Smooth muscle cell (in vitro differentiated cells): ENCODE results near the gene STAB2. TPM values are rescaled to one million over a fixed set of nuclear protein-coding genes. Genes with fewer than 3 reads are reported as not detected.

ENCODE experiments used
- DNase-seq: peaks from one replicate; lab custom pipeline; 2025; ENCODE audit not compliant: unreplicated experiment; lab: John Stamatoyannopoulos, UW
- H2AFZ ChIP-seq: fragments of 200-600 bp; sonication (generic); 2 replicates; pipeline ENCODE4 v1.6.0; 2016; ENCODE audit warnings: antibody characterized with exemption, low read depth, mild to moderate bottlenecking
- H3F3A ChIP-seq: fragments of 200-600 bp; sonication (generic); 2 replicates; pipeline ENCODE4 v1.6.0; 2017; ENCODE audit warnings: antibody characterized with exemption, low read depth
- H3K27ac ChIP-seq: fragments of 200-600 bp; sonication (generic); 2 replicates; pipeline ENCODE4 v1.5.1; 2016; ENCODE audit warnings: low read depth, mild to moderate bottlenecking
- H3K27me3 ChIP-seq: fragments of 200-600 bp; sonication (generic); 2 replicates; pipeline ENCODE4 v1.6.1; 2016; ENCODE audit warnings: low read depth, mild to moderate bottlenecking
- H3K36me3 ChIP-seq: fragments of 200-600 bp; sonication (generic); 2 replicates; pipeline ENCODE4 v1.5.1; 2016; ENCODE audit warnings: low read depth
- H3K4me1 ChIP-seq: fragments of 200-600 bp; sonication (generic); 2 replicates; pipeline ENCODE4 v1.5.1; 2016; ENCODE audit warnings: low read depth
- H3K4me2 ChIP-seq: fragments of 200-600 bp; sonication (generic); 2 replicates; pipeline ENCODE4 v1.6.0; 2016; ENCODE audit warnings: mild to moderate bottlenecking
- H3K4me3 ChIP-seq: fragments of 200-600 bp; sonication (generic); 2 replicates; pipeline ENCODE4 v1.5.1; 2016; ENCODE audit warnings: mild to moderate bottlenecking
- H3K79me2 ChIP-seq: fragments of 200-600 bp; sonication (generic); 2 replicates; pipeline ENCODE4 v1.6.0; 2016; ENCODE audit warnings: low read depth, mild to moderate bottlenecking
- H3K9ac ChIP-seq: fragments of 200-600 bp; sonication (generic); 2 replicates; pipeline ENCODE4 v1.6.0; 2016; ENCODE audit warnings: low read depth
- H3K9me3 ChIP-seq: fragments of 200-600 bp; sonication (generic); replicated peaks from 2 replicates; pipeline ENCODE4 v1.5.1; 2016; ENCODE audit warnings: low read depth
- H4K20me1 ChIP-seq: fragments of 200-600 bp; sonication (generic); 2 replicates; pipeline ENCODE4 v1.6.0; 2016; ENCODE audit warnings: low read depth
- CTCF ChIP-seq: fragments of 200-600 bp; sonication (generic); IDR thresholded peaks from 2 replicates; pipeline ENCODE4 v1.5.1; 2017; ENCODE audit warnings: borderline replicate concordance, mild to moderate bottlenecking, antibody characterized with exemption; ENCODE audit not compliant: insufficient read depth, poor library complexity, severe bottlenecking
- WGBS: methylation state at CpG from one replicate; pipeline ENCODE4 v1.1.7; 2016; ENCODE audit warnings: low lambda C conversion rate; 5-methylcytosine and 5-hydroxymethylcytosine counted together
- polyA plus RNA-seq: library from polyadenylated mRNA; unstranded; fragments of >200 nt; fragmentation: Nextera tagmentation; extraction: Ambion mirVana; gene quantifications from 2 replicates; pipeline ENCODE4 v1.2.1, GENCODE V29; 2016
- total RNA-seq: library from RNA; depleted of rRNA; stranded (reverse); fragments of >200 nt; gene quantifications from 2 replicates; pipeline ENCODE4 v1.2.3, GENCODE V29; 2014

The STAB2 gene
- total and polyA plus RNA-seq, 2 experiments from 2014 or later = not detected

GRCh38 chr12:103569278-103569677 lies 17.8 kb upstream of the STAB2 start:
- H3K79me2 ChIP-seq = no peaks in the 10 kb centered on the region
- no peaks in the 10 kb centered on the region for H4K20me1 ChIP-seq
- DNase-seq = no peak
- WGBS = 98% methylated on average over 1 of the region's 1 CpG
- H3K36me3 ChIP-seq = no peaks in the 10 kb centered on the region
- no peak overlapping the region for H3K4me3 ChIP-seq
- H3K27me3 ChIP-seq = peaks cover 7% of the 10 kb centered on the region
- no peak for TF ChIP-seq CTCF
- H3K4me2 ChIP-seq = no peak overlapping the region
- H3K9me3 ChIP-seq = no peaks in the 10 kb centered on the region
- H3K4me1 ChIP-seq = peaks cover 12% of the 10 kb centered on the region
- H3F3A ChIP-seq = no peaks in the 10 kb centered on the region
- H3K27ac ChIP-seq = no peak overlapping the region
- no peak overlapping the region for H3K9ac ChIP-seq
- no peak overlapping the region for H2AFZ ChIP-seq

- Histone ChIP-seq H2AFZ (peak overlapping the region; percentile 77), H4K20me1 (no peaks in the 10 kb centered on the region), H3K79me2 (no peaks in the 10 kb centered on the region), H3K27me3 (peaks cover 15% of the 10 kb centered on the region), H3K27ac (no peak overlapping the region), H3K4me3 (peak overlapping the region; percentile 34), H3K4me2 (peak overlapping the region; percentile 85), H3K4me1 (peaks cover 12% of the 10 kb centered on the region), H3F3A (no peaks in the 10 kb centered on the region), H3K9me3 (no peaks in the 10 kb centered on the region), H3K9ac (no peak overlapping the region), H3K36me3 (no peaks in the 10 kb centered on the region)
- WGBS = 4% methylated on average over 18 of the region's 18 CpGs
- DNase-seq = no peak
- TF ChIP-seq CTCF = no peak
Measured at GRCh38 chr12:103571286-103571685, 15.8 kb upstream of the STAB2 start.

GRCh38 chr12:103572312-103573045 lies 14.6 kb upstream of the STAB2 start:
- H2AFZ ChIP-seq = no peak overlapping the region
- peaks cover 17% of the 10 kb centered on the region for H3K27me3 ChIP-seq
- TF ChIP-seq CTCF = no peak
- H3K9ac ChIP-seq = no peak overlapping the region
- H4K20me1 ChIP-seq = no peaks in the 10 kb centered on the region
- H3K9me3 ChIP-seq = no peaks in the 10 kb centered on the region
- DNase-seq = no peak
- 90% methylated on average over 4 of the region's 4 CpGs for WGBS
- H3K36me3 ChIP-seq = no peaks in the 10 kb centered on the region
- H3F3A ChIP-seq = no peaks in the 10 kb centered on the region
- H3K4me1 ChIP-seq = peaks cover 12% of the 10 kb centered on the region
- no peak overlapping the region for H3K4me3 ChIP-seq
- no peaks in the 10 kb centered on the region for H3K79me2 ChIP-seq
- H3K4me2 ChIP-seq = no peak overlapping the region
- no peak overlapping the region for H3K27ac ChIP-seq

- 26% methylated on average over 3 of the region's 3 CpGs for WGBS
- Histone ChIP-seq H3K9me3 (no peaks in the 10 kb centered on the region), H4K20me1 (no peaks in the 10 kb centered on the region), H3K36me3 (no peaks in the 10 kb centered on the region), H3K4me3 (no peak overlapping the region), H3K4me2 (no peak overlapping the region), H3K27me3 (peaks cover 24% of the 10 kb centered on the region), H3F3A (no peaks in the 10 kb centered on the region), H3K79me2 (no peaks in the 10 kb centered on the region), H3K9ac (no peak overlapping the region), H2AFZ (no peak overlapping the region), H3K27ac (no peak overlapping the region), H3K4me1 (peaks cover 12% of the 10 kb centered on the region)
- no peak for TF ChIP-seq CTCF
- DNase-seq = no peak
Measured at GRCh38 chr12:103573185-103573584, 13.9 kb upstream of the STAB2 start.
